NCI-H345 treated with DMSO at 0.1 percent for 48 hours (cell line): Measurements from ENCODE around the gene STAM2.
"Not testable (repeated sequence)": the region's sequence is repeated elsewhere in the genome, so short reads cannot be mapped to it uniquely, and the experiment has no call there.

Experiments
- DNase-seq: peaks from one replicate; lab custom pipeline; 2025; ENCODE audit not compliant: unreplicated experiment; lab: John Stamatoyannopoulos, UW

Gene STAM2

GRCh38 chr2:152173831-152174230 lies 1.7 kb downstream of the STAM2 start:
- no peak for DNase-seq

- DNase-seq = not testable (repeated sequence)
Observed at GRCh38 chr2:152172201-152172785, 3.3 kb downstream of the STAM2 start.

GRCh38 chr2:152171718-152172117 lies 3.8 kb downstream of the STAM2 start:
- no peak for DNase-seq

- DNase-seq = not testable (repeated sequence)
Observed at GRCh38 chr2:152169158-152169557, 6.4 kb downstream of the STAM2 start.

- not testable (repeated sequence) for DNase-seq
Observed at GRCh38 chr2:152167470-152167869, 8.1 kb downstream of the STAM2 start.

- DNase-seq = no peak
Observed at GRCh38 chr2:152167065-152167464, 8.5 kb downstream of the STAM2 start.

GRCh38 chr2:152166633-152167032 lies 8.9 kb downstream of the STAM2 start:
- DNase-seq = no peak

- DNase-seq = no peak
Observed at GRCh38 chr2:152165780-152166179, 9.8 kb downstream of the STAM2 start.

GRCh38 chr2:152165306-152165705 lies 10.3 kb downstream of the STAM2 start:
- DNase-seq = no peak

GRCh38 chr2:152163669-152164068 lies 11.9 kb downstream of the STAM2 start:
- DNase-seq = not testable (repeated sequence)

GRCh38 chr2:152162141-152162540 lies 13.4 kb downstream of the STAM2 start:
- no peak for DNase-seq

GRCh38 chr2:152161598-152161997 lies 14.0 kb downstream of the STAM2 start:
- DNase-seq = no peak

GRCh38 chr2:152160378-152160777 lies 15.2 kb downstream of the STAM2 start:
- not testable (repeated sequence) for DNase-seq

- DNase-seq = no peak
Observed at GRCh38 chr2:152157253-152157652, 18.3 kb downstream of the STAM2 start.

- no peak for DNase-seq
Observed at GRCh38 chr2:152155209-152155608, 20.4 kb downstream of the STAM2 start.

- DNase-seq = no peak
Observed at GRCh38 chr2:152154462-152154861, 21.1 kb downstream of the STAM2 start.

- DNase-seq = no peak
Observed at GRCh38 chr2:152134488-152135280, 40.9 kb downstream of the STAM2 start.

- DNase-seq = no peak
Observed at GRCh38 chr2:152132306-152132705, 43.3 kb downstream of the STAM2 start.

- no peak for DNase-seq
Observed at GRCh38 chr2:152127628-152128027, 47.9 kb downstream of the STAM2 start.

GRCh38 chr2:152126664-152127063 lies 48.9 kb downstream of the STAM2 start:
- DNase-seq = no peak

- no peak for DNase-seq
Observed at GRCh38 chr2:152122161-152122560, 53.4 kb downstream of the STAM2 start.

- DNase-seq = no peak
Observed at GRCh38 chr2:152120430-152120829, 55.1 kb downstream of the STAM2 start.

GRCh38 chr2:152115952-152116351 lies 59.6 kb downstream of the STAM2 start:
- no peak for DNase-seq
